Measurements from ENCODE around the gene BICD2.
"Not testable (repeated sequence)": the region's sequence is repeated elsewhere in the genome, so short reads cannot be mapped to it uniquely, and the experiment has no call there.

Gene BICD2

GRCh38 chr9:92764381-92764987 lies at the start of gene BICD2:
Gene BICD2, minus strand, starts transcription at chr9:92764833. Its CDS starts 89 bp downstream, at chr9:92764744.
- no peak for DNase-seq

GRCh38 chr9:92809629-92810326 lies 45.1 kb upstream of the BICD2 start:
- DNase-seq: not testable (repeated sequence)

- peak; percentile 70 for DNase-seq
Measured at GRCh38 chr9:92808726-92809451, 44.3 kb upstream of the BICD2 start.

- peak; percentile 8 for DNase-seq
Measured at GRCh38 chr9:92807757-92808725, 43.4 kb upstream of the BICD2 start.

- no peak for DNase-seq
Measured at GRCh38 chr9:92807031-92807756, 42.6 kb upstream of the BICD2 start.

DNA sequence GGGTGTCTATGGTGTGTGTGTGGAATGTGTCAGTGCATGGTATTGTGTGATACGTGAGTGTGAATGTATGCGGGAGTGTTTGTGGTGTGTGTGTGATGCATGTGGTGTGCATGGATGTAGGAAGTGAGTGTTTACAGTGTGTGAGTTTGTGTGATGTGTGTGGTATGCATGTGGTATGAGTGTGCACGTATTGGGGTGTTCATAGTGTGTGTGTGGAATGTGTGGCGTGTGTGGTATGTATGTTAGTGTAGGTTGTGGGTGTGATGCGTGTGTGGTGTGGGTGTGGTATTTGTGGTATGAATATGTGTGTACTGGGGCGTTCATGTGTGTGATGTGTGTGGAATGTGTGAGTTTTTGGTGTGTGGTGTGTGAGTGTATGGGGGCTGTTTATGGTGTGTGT lies 40.1 kb upstream of the BICD2 start:
- no peak for DNase-seq

- DNase-seq: no peak
Measured at GRCh38 chr9:92798358-92798757, 33.7 kb upstream of the BICD2 start.

DNA sequence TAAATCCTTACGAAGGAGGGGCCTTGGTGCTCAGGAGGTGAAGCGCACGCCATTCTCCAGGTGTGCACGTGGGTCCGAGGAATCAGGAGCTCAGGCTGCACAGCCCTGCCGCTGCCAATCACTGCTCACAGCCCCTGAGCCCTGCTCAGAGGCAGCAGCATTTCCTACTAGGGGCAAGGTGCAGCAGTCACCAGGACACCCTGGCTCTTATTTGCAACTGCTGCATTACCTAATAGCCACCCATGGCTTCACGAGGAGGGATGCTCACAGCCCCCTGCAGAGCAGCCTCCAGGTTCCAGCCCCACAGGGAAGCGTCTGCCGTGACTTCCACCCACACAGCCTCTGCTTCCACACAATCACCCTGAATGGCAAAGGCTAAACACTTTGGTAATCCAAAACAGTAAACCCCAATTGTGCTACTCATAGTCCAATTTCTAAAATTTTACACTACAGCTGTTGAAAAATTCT lies 31.7 kb upstream of the BICD2 start:
- not testable (repeated sequence) for DNase-seq

GRCh38 chr9:92795598-92796336 lies 31.1 kb upstream of the BICD2 start:
- no peak for DNase-seq

GRCh38 chr9:92795000-92795399 lies 30.4 kb upstream of the BICD2 start:
- no peak for DNase-seq

DNA sequence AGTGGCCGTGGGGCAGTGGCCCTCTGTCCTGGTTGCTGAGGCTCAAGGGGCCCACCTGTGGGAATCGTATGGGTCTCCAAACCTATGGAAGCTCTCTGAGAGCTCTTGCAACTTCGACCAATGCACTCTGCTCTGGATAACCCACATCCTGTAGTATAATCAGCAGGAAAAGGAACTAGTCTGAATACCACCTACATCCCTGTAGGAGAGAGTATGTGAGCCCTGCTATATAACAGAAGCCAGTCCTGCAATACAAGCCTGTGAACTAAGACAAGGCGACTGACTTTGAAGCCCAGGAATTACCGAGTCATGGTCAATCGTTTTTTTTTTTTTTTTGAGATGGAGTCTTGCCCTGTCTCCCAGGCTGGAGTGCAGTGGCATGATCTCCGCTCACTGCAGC lies 29.8 kb upstream of the BICD2 start:
- no peak for DNase-seq

- peak; percentile 44 for DNase-seq
Measured at GRCh38 chr9:92790542-92791527, 26.2 kb upstream of the BICD2 start.

DNA sequence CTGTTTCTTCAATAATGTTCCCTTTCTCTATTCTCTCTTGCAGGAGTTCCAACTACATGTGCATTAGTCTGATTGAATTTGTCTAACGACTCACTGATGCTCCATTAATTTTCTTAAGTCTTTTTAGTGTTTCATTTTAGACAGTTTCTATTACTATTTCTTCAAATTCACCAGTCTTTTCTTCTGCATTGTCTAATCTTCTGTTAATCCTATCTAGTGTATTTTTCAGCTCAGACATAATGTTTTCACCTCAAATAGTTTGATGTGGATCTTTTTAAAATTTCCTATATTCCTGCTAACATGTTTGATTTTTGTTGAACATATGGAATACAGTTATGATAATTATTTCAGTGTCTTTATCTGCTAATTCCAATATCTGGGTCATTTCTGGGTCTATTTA lies 21.7 kb upstream of the BICD2 start:
- DNase-seq: no peak

GRCh38 chr9:92781899-92782298 lies 17.3 kb upstream of the BICD2 start:
- DNase-seq: no peak

DNA sequence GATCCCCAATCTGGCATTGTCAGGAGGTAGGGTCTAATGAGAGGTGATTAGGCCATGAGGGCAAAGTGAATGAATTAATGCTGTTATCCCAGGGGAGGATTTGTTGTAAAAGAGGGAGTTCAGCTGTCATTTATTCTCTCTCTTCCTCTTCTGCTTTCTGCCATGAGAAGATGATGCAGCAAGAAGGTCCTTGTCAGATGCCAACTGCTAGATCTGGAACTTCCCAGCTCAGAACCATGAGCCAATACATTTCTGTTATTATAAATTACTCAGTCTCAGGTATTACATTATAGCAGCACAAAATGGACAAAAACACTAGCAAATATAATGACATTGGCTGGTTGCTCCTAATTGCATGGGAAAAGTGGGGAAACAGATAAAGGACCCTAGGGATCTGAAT lies 15.6 kb upstream of the BICD2 start:
- no peak for DNase-seq

DNA sequence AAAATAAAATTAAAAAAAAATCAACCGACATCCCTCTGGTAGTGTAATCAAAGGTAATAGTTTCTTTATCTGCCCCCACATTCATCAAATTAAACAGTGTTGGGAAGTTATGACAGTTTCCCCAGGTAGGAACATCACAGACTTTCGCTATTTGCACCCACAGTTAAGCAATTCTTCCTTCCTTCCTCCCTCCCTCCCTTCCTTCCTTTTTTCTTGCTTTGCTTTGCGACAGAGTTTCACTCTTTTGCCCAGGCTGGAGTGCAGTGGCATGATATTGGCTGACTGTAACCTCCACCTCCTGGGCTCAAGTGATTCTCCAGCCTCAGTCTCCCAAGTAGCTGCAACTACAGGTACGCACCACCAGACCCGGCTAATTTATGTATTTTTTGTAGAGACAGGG lies 10.8 kb upstream of the BICD2 start:
- DNase-seq: no peak

GRCh38 chr9:92774274-92774673 lies 9.6 kb upstream of the BICD2 start:
- DNase-seq: no peak

GRCh38 chr9:92773810-92774209 lies 9.2 kb upstream of the BICD2 start:
- no peak for DNase-seq

DNA sequence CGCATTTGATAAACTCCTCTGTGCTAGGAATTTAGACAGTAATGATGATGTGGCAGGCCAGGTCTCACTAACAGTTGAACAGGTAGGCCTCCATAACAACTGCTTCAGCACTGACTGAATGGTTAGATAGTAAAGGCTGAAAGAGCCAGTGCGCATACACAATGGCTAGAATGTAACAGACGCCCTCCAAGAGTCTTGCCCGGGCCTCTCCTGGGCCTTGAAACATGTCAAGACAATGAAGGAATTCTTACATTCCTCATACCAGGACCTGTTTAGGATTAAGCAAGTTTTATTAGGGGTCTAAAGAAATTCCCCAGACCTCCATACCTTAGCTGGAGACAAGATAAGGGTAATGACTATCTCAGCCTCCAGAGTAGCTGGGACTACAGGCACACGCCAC lies 6.7 kb upstream of the BICD2 start:
- no peak for DNase-seq

- no peak for DNase-seq
Measured at GRCh38 chr9:92770360-92770995, 5.8 kb upstream of the BICD2 start.
